Smooth muscle cell (in vitro differentiated cells): Measurements from ENCODE around the gene RNASEH2B. TPM values are rescaled to one million over a fixed set of nuclear protein-coding genes. Genes with fewer than 3 reads are reported as not detected.

ENCODE experiments used
- DNase-seq: peaks from one replicate; lab custom pipeline; 2025; ENCODE audit not compliant: unreplicated experiment; lab: John Stamatoyannopoulos, UW
- H2AFZ ChIP-seq: fragments of 200-600 bp; sonication (generic); 2 replicates; pipeline ENCODE4 v1.6.0; 2016; ENCODE audit warnings: antibody characterized with exemption, low read depth, mild to moderate bottlenecking
- H3F3A ChIP-seq: fragments of 200-600 bp; sonication (generic); 2 replicates; pipeline ENCODE4 v1.6.0; 2017; ENCODE audit warnings: antibody characterized with exemption, low read depth
- H3K27ac ChIP-seq: fragments of 200-600 bp; sonication (generic); 2 replicates; pipeline ENCODE4 v1.5.1; 2016; ENCODE audit warnings: low read depth, mild to moderate bottlenecking
- H3K27me3 ChIP-seq: fragments of 200-600 bp; sonication (generic); 2 replicates; pipeline ENCODE4 v1.6.1; 2016; ENCODE audit warnings: low read depth, mild to moderate bottlenecking
- H3K36me3 ChIP-seq: fragments of 200-600 bp; sonication (generic); 2 replicates; pipeline ENCODE4 v1.5.1; 2016; ENCODE audit warnings: low read depth
- H3K4me1 ChIP-seq: fragments of 200-600 bp; sonication (generic); 2 replicates; pipeline ENCODE4 v1.5.1; 2016; ENCODE audit warnings: low read depth
- H3K4me2 ChIP-seq: fragments of 200-600 bp; sonication (generic); 2 replicates; pipeline ENCODE4 v1.6.0; 2016; ENCODE audit warnings: mild to moderate bottlenecking
- H3K4me3 ChIP-seq: fragments of 200-600 bp; sonication (generic); 2 replicates; pipeline ENCODE4 v1.5.1; 2016; ENCODE audit warnings: mild to moderate bottlenecking
- H3K79me2 ChIP-seq: fragments of 200-600 bp; sonication (generic); 2 replicates; pipeline ENCODE4 v1.6.0; 2016; ENCODE audit warnings: low read depth, mild to moderate bottlenecking
- H3K9ac ChIP-seq: fragments of 200-600 bp; sonication (generic); 2 replicates; pipeline ENCODE4 v1.6.0; 2016; ENCODE audit warnings: low read depth
- H3K9me3 ChIP-seq: fragments of 200-600 bp; sonication (generic); replicated peaks from 2 replicates; pipeline ENCODE4 v1.5.1; 2016; ENCODE audit warnings: low read depth
- H4K20me1 ChIP-seq: fragments of 200-600 bp; sonication (generic); 2 replicates; pipeline ENCODE4 v1.6.0; 2016; ENCODE audit warnings: low read depth
- CTCF ChIP-seq: fragments of 200-600 bp; sonication (generic); IDR thresholded peaks from 2 replicates; pipeline ENCODE4 v1.5.1; 2017; ENCODE audit warnings: borderline replicate concordance, mild to moderate bottlenecking, antibody characterized with exemption; ENCODE audit not compliant: insufficient read depth, poor library complexity, severe bottlenecking
- WGBS: methylation state at CpG from one replicate; pipeline ENCODE4 v1.1.7; 2016; ENCODE audit warnings: low lambda C conversion rate; 5-methylcytosine and 5-hydroxymethylcytosine counted together
- polyA plus RNA-seq: library from polyadenylated mRNA; unstranded; fragments of >200 nt; fragmentation: Nextera tagmentation; extraction: Ambion mirVana; gene quantifications from 2 replicates; pipeline ENCODE4 v1.2.1, GENCODE V29; 2016
- total RNA-seq: library from RNA; depleted of rRNA; stranded (reverse); fragments of >200 nt; gene quantifications from 2 replicates; pipeline ENCODE4 v1.2.3, GENCODE V29; 2014

Gene RNASEH2B
- total and polyA plus RNA-seq, 2 experiments from 2014 or later = 16.1 to 18.9 TPM

GRCh38 chr13:50993934-50994333 lies 84.3 kb downstream of the RNASEH2B start:
- Histone ChIP-seq H3K9ac (no peak overlapping the region), H3K9me3 (no peaks in the 10 kb centered on the region), H3K4me1 (peaks cover 5% of the 10 kb centered on the region), H3K79me2 (no peaks in the 10 kb centered on the region), H2AFZ (no peak overlapping the region), H4K20me1 (no peaks in the 10 kb centered on the region), H3K36me3 (no peaks in the 10 kb centered on the region), H3F3A (peaks cover 3% of the 10 kb centered on the region), H3K27ac (no peak overlapping the region), H3K27me3 (peaks cover 34% of the 10 kb centered on the region), H3K4me2 (no peak overlapping the region), H3K4me3 (no peak overlapping the region)
- 60% methylated on average over 2 of the region's 3 CpGs for WGBS
- TF ChIP-seq CTCF = no peak
- DNase-seq = no peak

- H3K27me3 ChIP-seq = peaks cover 34% of the 10 kb centered on the region
- H3F3A ChIP-seq = peaks cover 3% of the 10 kb centered on the region
- TF ChIP-seq CTCF = no peak
- H3K27ac ChIP-seq = no peak overlapping the region
- DNase-seq = no peak
- H3K9me3 ChIP-seq = no peaks in the 10 kb centered on the region
- no peaks in the 10 kb centered on the region for H4K20me1 ChIP-seq
- no peak overlapping the region for H3K9ac ChIP-seq
- no peaks in the 10 kb centered on the region for H3K36me3 ChIP-seq
- no peak overlapping the region for H2AFZ ChIP-seq
- WGBS = 69% methylated on average over 9 of the region's 9 CpGs
- H3K79me2 ChIP-seq = no peaks in the 10 kb centered on the region
- peaks cover 5% of the 10 kb centered on the region for H3K4me1 ChIP-seq
- no peak overlapping the region for H3K4me2 ChIP-seq
- H3K4me3 ChIP-seq = no peak overlapping the region
Observed at GRCh38 chr13:50994651-50995050, 85.1 kb downstream of the RNASEH2B start.

GRCh38 chr13:50995854-50996253 lies 86.3 kb downstream of the RNASEH2B start:
- no peaks in the 10 kb centered on the region for H3F3A ChIP-seq
- no peaks in the 10 kb centered on the region for H3K4me1 ChIP-seq
- no peaks in the 10 kb centered on the region for H3K79me2 ChIP-seq
- H3K4me2 ChIP-seq = no peak overlapping the region
- H3K4me3 ChIP-seq = no peak overlapping the region
- no peak for DNase-seq
- H3K36me3 ChIP-seq = no peaks in the 10 kb centered on the region
- no peak overlapping the region for H2AFZ ChIP-seq
- H4K20me1 ChIP-seq = no peaks in the 10 kb centered on the region
- no peak for TF ChIP-seq CTCF
- H3K27ac ChIP-seq = no peak overlapping the region
- WGBS = 93% methylated on average over 4 of the region's 4 CpGs
- peaks cover 34% of the 10 kb centered on the region for H3K27me3 ChIP-seq
- no peaks in the 10 kb centered on the region for H3K9me3 ChIP-seq
- H3K9ac ChIP-seq = no peak overlapping the region

- Histone ChIP-seq H3K27ac (no peak overlapping the region), H3K79me2 (no peaks in the 10 kb centered on the region), H3K4me2 (no peak overlapping the region), H4K20me1 (no peaks in the 10 kb centered on the region), H3K27me3 (peaks cover 24% of the 10 kb centered on the region), H3K4me1 (no peaks in the 10 kb centered on the region), H3K9me3 (no peaks in the 10 kb centered on the region), H2AFZ (no peak overlapping the region), H3F3A (no peaks in the 10 kb centered on the region), H3K36me3 (no peaks in the 10 kb centered on the region), H3K4me3 (no peak overlapping the region), H3K9ac (no peak overlapping the region)
- WGBS = 80% methylated on average over 3 of the region's 3 CpGs
- TF ChIP-seq CTCF = no peak
- no peak for DNase-seq
Observed at GRCh38 chr13:50998326-50998725, 88.7 kb downstream of the RNASEH2B start.
